Measurements from ENCODE around the gene CNTNAP2.

- TF ChIP-seq, protein P1, sequence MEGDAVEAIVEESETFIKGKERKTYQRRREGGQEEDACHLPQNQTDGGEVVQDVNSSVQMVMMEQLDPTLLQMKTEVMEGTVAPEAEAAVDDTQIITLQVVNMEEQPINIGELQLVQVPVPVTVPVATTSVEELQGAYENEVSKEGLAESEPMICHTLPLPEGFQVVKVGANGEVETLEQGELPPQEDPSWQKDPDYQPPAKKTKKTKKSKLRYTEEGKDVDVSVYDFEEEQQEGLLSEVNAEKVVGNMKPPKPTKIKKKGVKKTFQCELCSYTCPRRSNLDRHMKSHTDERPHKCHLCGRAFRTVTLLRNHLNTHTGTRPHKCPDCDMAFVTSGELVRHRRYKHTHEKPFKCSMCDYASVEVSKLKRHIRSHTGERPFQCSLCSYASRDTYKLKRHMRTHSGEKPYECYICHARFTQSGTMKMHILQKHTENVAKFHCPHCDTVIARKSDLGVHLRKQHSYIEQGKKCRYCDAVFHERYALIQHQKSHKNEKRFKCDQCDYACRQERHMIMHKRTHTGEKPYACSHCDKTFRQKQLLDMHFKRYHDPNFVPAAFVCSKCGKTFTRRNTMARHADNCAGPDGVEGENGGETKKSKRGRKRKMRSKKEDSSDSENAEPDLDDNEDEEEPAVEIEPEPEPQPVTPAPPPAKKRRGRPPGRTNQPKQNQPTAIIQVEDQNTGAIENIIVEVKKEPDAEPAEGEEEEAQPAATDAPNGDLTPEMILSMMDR (IDR thresholded peaks at IDR 0.05), result no peak
- TF ChIP-seq POLR2A (IDR thresholded peaks at IDR 0.05), result no peak
Measured at GRCh38 chr7:146296028-146296427, 179.4 kb downstream of the CNTNAP2 start.

Measured in lower leg skin (tissue), 3 donors.